Activated naive CD8-positive, alpha-beta T cell treated with anti-CD3 and anti-CD28 coated beads, Interleukin-2, amount 50 U/mL, for 24 hours (primary cell): ENCODE measurements around the gene TAF9.
"Not testable (repeated sequence)": the region's sequence is repeated elsewhere in the genome, so short reads cannot be mapped to it uniquely, and the experiment has no call there.

ENCODE experiments used
- ATAC-seq: fragments of 150-1000 bp; cut with Tn5 transposase; one replicate; pipeline ENCODE4 v1.10.0; 2021
- DNase-seq: peaks from one replicate; pipeline ENCODE4 v3.0.0; 2021
- H3K27ac Mint-ChIP-seq: one replicate; pipeline ENCODE4 v1.8.0; 2021; ENCODE audit warnings: mild to moderate bottlenecking, mixed read lengths
- H3K27me3 Mint-ChIP-seq: one replicate; pipeline ENCODE4 v1.8.0; 2021; ENCODE audit warnings: mixed read lengths
- H3K36me3 Mint-ChIP-seq: one replicate; pipeline ENCODE4 v1.8.0; 2021; ENCODE audit warnings: low read depth, mixed read lengths
- H3K4me1 Mint-ChIP-seq: one replicate; pipeline ENCODE4 v1.8.0; 2021; ENCODE audit warnings: mixed read lengths
- H3K4me3 Mint-ChIP-seq: one replicate; pipeline ENCODE4 v1.8.0; 2021; ENCODE audit warnings: mild to moderate bottlenecking, moderate library complexity, mixed read lengths
- H3K9me3 Mint-ChIP-seq: one replicate; pipeline ENCODE4 v1.8.0; 2021; ENCODE audit warnings: mixed read lengths

The TAF9 gene, protein sequence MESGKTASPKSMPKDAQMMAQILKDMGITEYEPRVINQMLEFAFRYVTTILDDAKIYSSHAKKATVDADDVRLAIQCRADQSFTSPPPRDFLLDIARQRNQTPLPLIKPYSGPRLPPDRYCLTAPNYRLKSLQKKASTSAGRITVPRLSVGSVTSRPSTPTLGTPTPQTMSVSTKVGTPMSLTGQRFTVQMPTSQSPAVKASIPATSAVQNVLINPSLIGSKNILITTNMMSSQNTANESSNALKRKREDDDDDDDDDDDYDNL

DNA sequence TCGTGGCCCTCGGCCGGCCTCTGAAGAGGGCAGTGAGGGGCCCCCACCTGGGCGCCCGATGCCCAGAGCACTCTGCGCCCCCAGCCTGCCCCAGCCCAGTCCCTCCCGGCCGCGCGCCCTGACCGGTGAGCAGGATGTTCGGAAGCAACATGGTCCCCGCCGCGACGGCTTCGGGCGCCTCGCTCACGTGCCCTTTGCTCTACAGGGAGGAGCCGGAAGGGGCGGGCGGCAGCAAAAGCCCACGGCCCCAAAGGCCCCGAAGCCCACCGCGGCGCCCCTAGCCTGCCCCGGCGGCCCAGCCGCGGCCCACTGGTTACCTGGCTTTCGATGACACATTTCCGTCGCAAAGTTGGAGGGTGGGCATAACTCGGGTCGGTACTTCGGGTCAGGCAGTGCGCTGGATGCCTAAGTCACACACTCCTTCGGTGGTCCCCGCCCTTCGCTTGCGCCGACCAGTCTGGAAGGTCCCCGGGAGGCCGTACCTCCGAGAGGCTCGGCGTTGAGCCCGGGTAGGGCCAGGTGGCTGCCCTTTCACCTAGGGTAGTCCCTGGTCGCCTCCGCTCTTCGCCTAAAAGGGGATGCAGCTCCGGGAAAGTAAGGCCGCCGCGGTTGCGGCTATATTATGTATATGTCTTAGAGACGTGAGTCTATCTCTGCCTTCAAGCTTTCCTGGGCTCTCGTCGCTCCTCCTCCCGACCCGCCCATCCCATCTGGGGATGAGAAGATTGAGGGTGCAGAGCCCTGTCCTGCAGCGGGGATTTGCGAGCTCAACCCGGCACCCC, at the start of gene TAF9, which contains the start of the genes AK6 and RAD17:
Gene TAF9, minus strand, starts transcription at position 181 of the 782 bp plus-strand sequence. CDS start 3,783 bp downstream, outside the sequence.
Gene AK6, minus strand, starts transcription at position 181 of the 782 bp plus-strand sequence. Its CDS starts 30 bp downstream, at position 151.
Gene RAD17, plus strand, starts transcription at position 479 of the 782 bp plus-strand sequence. CDS start 2,391 bp downstream, outside the sequence.
- peak; percentile 95 for DNase-seq
- peak within 1 kb of the TSS; percentile 99 for H3K4me3 Mint-ChIP-seq
- H3K27me3 Mint-ChIP-seq, result no peaks in the 10 kb centered on the region
- H3K36me3 Mint-ChIP-seq, result peaks cover 35% of the 10 kb centered on the region
- peak within 1 kb of the TSS; percentile 98 for H3K27ac Mint-ChIP-seq
- peaks cover 46% of the 10 kb centered on the region for H3K4me1 Mint-ChIP-seq
- ATAC-seq, result peak; percentile 96
- no peaks in the 10 kb centered on the region for H3K9me3 Mint-ChIP-seq

DNA sequence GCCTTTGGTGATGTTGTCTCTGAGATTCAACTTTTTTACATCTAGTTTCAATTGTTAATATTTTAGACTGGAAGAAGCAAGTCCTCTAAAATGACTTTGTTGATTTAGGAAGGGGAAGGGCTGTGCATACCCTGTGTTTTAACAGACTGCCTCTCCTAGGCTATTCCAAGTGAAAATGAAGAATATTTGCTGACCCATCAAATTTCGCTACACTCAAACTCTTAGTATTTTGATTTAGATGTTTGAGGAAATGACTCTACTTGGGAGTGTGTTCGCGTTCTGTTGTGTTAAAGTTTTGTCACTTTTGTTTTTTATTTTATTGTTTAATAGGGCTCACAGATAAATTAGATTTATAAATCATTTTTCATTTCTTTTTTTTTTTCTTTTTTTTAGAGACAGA, 49.2 kb upstream of the TAF9 start:
- no peak for ATAC-seq
- no peaks in the 10 kb centered on the region for H3K27me3 Mint-ChIP-seq
- no peak for DNase-seq
- H3K36me3 Mint-ChIP-seq, result peaks cover 17% of the 10 kb centered on the region
- H3K4me1 Mint-ChIP-seq, result peaks cover 5% of the 10 kb centered on the region
- H3K9me3 Mint-ChIP-seq, result no peaks in the 10 kb centered on the region
- no peak overlapping the region for H3K4me3 Mint-ChIP-seq
- no peak overlapping the region for H3K27ac Mint-ChIP-seq

DNA sequence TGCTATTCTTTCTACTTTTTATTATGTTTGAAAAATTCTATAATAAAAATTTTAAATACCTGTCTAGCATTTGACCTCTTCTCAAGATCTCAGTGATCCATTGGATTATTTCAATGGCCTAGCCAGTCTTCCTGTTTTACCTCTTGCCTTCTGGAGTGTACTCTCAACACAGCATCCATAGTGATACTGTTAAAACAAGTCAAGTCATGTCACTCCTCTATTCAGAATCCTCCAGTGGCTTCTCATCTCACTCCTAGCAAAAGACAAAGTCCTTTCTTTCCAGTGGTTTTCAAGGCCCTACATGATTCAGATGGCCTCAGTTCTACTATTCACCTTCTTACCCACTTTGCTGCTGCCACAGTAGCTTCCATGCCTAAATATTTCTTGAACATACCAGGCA, 47.4 kb upstream of the TAF9 start:
- no peaks in the 10 kb centered on the region for H3K27me3 Mint-ChIP-seq
- H3K4me3 Mint-ChIP-seq, result no peak overlapping the region
- H3K4me1 Mint-ChIP-seq, result peaks cover 5% of the 10 kb centered on the region
- no peak overlapping the region for H3K27ac Mint-ChIP-seq
- no peaks in the 10 kb centered on the region for H3K9me3 Mint-ChIP-seq
- no peak for ATAC-seq
- no peak for DNase-seq
- peaks cover 22% of the 10 kb centered on the region for H3K36me3 Mint-ChIP-seq

DNA sequence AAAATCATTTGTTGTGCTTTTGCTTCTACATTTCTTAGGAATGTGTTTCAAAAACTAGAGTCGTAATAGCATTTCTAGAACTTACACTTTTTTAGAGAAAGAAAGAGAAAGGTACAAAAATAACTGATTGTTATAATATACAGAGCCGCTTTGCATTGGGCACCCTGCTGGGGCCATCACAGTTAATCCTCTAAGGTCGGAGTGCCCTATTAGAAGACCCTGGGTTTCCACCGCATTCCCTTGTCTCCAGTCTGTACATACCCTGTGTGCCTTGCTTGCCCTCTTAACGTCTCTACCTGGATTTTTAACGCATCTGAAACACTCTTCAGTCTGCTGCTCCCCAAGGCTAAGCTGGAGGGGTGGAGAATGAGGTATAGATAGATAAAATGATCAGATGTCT, 46.9 kb upstream of the TAF9 start:
- no peak overlapping the region for H3K27ac Mint-ChIP-seq
- peaks cover 5% of the 10 kb centered on the region for H3K4me1 Mint-ChIP-seq
- no peak for DNase-seq
- H3K36me3 Mint-ChIP-seq, result peaks cover 26% of the 10 kb centered on the region
- ATAC-seq, result no peak
- H3K9me3 Mint-ChIP-seq, result no peaks in the 10 kb centered on the region
- H3K27me3 Mint-ChIP-seq, result no peaks in the 10 kb centered on the region
- no peak overlapping the region for H3K4me3 Mint-ChIP-seq

DNA sequence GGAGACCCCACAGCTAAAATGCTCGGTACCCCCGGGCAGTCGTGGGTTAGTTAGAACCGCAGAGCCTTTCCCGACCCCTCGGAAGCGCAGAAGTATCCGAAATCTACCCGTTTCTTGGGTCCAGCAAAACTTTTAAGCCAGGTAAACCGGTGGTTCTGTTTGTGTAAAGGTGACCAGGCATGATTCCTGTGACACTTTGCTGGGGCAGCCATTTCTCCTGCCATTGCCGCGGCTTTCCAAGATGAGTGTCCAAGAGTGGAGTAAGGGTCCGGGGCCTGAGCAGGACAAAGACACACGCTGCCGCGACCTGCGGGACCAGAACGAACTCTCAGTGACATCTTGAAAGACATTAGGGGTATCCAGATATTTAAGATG, 46.3 kb upstream of the TAF9 start:
- no peak for ATAC-seq
- no peak overlapping the region for H3K27ac Mint-ChIP-seq
- no peak for DNase-seq

DNA sequence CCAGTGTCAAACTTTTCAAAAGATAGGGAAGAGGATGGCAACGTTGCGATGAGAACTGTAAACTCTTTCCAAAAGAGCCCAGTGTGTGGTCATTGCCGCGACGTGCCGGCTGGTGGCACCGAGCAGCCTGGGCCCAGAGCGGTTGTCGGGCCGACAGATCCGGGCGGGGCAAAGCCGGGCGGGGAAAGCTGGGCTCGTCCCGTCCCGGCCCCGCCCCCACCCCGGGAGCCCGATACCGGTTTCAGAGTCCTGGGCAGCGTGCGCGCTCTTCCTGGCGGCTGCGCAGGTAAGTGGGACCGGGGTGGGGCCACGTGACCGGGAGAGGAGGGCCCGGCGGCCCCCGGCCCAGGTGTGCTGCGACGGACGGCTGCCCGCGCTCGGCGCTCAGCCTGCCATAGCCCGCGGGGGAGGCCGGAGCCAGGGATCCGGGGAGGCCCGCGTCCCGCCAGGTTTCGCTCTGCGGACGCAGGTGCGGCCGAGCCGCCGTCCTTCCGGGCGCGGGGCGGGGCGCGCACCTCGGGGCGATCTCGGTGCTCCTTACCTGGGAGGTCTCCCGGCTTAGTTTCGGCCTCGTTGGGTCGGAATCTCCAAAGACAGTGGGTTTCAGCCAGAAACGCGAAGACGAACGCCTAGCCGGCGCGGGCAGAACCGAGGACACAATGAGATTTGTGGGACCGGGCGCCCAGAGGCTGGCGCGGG, 45.7 kb upstream of the TAF9 start, which contains the start of gene MARVELD2:
Gene MARVELD2, plus strand, starts transcription at position 232 of the 699 bp plus-strand sequence. CDS start 4,270 bp downstream, outside the sequence.
- peak within 1 kb of the TSS; percentile 45 for H3K4me3 Mint-ChIP-seq
- DNase-seq, result peak; percentile 46
- H3K36me3 Mint-ChIP-seq, result peaks cover 26% of the 10 kb centered on the region
- peaks cover 5% of the 10 kb centered on the region for H3K4me1 Mint-ChIP-seq
- no peaks in the 10 kb centered on the region for H3K27me3 Mint-ChIP-seq
- peak; percentile 87 for ATAC-seq
- H3K27ac Mint-ChIP-seq, result no peak within 1 kb of the TSS
- H3K9me3 Mint-ChIP-seq, result no peaks in the 10 kb centered on the region

More for the DNA sequence above, 46.3 kb upstream of the TAF9 start:
- no peaks in the 10 kb centered on the region for H3K27me3 Mint-ChIP-seq
- no peaks in the 10 kb centered on the region for H3K9me3 Mint-ChIP-seq
- peaks cover 26% of the 10 kb centered on the region for H3K36me3 Mint-ChIP-seq
- H3K4me3 Mint-ChIP-seq, result peak overlapping the region; percentile 22
- H3K4me1 Mint-ChIP-seq, result peaks cover 5% of the 10 kb centered on the region

DNA sequence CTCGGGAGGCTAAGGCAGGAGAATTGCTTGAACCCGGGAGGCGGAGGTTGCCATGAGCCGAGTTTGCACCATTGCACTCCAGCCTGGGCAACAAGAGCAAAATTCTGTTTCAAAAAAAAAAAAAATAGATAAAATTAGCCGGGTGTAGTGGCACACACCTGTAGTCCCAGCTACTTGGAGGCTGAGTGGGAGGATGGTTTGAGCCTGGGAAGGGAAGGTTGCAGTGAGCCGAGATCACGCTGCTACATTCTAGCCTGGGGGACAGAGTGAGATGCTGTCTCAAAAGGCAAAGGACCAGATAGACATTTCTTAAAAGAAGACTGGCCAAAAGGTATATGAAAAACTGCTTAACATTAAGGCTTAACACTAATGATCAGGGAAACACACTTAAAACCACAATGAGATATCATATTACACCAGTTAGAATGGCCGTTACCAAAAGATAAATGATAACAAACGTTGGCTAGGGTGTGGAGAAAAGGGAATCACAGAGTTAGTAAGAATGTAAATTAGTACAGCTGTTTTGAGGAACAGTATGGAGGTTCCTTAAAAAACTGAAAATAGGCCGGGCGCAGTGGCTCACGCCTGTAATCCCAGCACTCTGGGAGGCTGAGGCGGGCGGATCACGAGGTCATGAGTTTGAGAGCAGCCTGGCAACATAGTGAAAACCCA, 35.5 kb upstream of the TAF9 start:
- Mint-ChIP-seq H3K27ac (no peak overlapping the region), H3K36me3 (peaks cover 37% of the 10 kb centered on the region), H3K27me3 (no peaks in the 10 kb centered on the region), H3K4me1 (no peaks in the 10 kb centered on the region), H3K9me3 (no peaks in the 10 kb centered on the region), H3K4me3 (no peak overlapping the region)
- DNase-seq (no peak), ATAC-seq (no peak)

DNA sequence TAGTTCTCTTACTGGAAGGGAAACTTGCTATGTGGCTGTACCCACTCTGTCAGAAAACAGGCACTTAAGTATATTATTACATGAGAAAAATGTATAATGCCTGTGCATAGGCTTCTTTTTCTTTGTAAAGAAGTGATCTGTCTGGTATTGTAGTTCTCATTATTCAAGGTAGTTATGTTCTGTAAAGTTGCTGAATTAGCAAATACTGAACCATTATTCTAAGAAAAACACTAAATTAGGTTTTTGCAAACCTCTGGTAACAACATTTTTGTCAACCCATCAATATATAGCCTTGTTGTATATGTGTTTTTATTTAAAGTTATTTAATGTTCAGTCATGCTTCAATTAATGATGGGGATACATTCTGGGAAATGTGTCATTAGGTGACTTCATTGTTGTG, 9.1 kb upstream of the TAF9 start:
- no peak for ATAC-seq
- no peak overlapping the region for H3K27ac Mint-ChIP-seq
- H3K4me1 Mint-ChIP-seq, result no peaks in the 10 kb centered on the region
- no peak for DNase-seq
- H3K27me3 Mint-ChIP-seq, result no peaks in the 10 kb centered on the region
- no peaks in the 10 kb centered on the region for H3K9me3 Mint-ChIP-seq
- no peak overlapping the region for H3K4me3 Mint-ChIP-seq
- peaks cover 20% of the 10 kb centered on the region for H3K36me3 Mint-ChIP-seq

DNA sequence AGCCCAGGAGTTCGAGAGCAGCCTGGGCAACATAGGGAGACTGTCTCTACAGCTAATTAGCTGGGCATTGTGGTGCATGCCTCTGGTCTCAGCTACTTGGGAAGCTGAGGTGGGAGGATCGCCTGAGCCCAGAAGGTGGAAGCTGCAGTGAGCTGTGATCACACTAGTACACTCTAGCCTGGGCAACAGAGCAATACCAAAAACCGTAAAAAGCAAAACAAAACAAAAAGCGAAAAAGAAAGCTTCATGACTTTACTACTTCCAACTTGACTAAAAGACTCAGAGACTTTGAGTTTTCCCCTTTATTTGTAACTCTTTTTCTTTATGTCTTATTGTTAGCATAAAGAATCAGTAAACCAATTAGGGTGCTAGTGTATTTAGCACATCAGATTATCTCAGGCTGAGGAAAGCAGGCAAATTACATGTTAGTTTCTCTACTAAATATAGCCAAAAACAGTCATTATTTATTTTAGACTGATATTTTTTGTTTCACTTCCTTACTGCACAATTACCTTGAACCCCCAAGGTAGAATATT, 5.7 kb upstream of the TAF9 start:
- peaks cover 11% of the 10 kb centered on the region for H3K36me3 Mint-ChIP-seq
- H3K9me3 Mint-ChIP-seq, result no peaks in the 10 kb centered on the region
- no peak overlapping the region for H3K4me3 Mint-ChIP-seq
- no peak for ATAC-seq
- no peaks in the 10 kb centered on the region for H3K27me3 Mint-ChIP-seq
- no peak for DNase-seq
- H3K4me1 Mint-ChIP-seq, result peaks cover 14% of the 10 kb centered on the region
- H3K27ac Mint-ChIP-seq, result no peak overlapping the region

DNA sequence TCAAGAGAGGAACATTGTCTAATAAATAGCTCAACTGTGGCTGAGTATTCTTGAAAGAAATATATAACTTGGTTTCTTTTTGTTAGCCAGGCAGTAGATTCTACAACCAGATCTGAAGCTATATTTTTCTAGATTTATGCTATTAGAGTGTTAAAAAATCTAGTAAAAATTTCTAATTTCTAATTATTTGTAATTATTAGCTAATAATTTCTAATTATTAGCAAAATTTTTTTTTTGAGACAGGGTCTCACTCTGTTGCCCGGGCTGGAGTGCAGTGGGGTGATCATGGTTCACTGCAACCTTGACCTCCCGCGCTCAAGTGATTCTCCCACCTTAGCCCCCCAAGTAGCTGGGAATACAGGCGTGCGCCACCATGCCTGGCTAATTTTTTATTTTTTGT, 3.1 kb upstream of the TAF9 start:
- DNase-seq (no peak), ATAC-seq (no peak)
- H3K4me3 Mint-ChIP-seq, result no peak overlapping the region
- no peaks in the 10 kb centered on the region for H3K27me3 Mint-ChIP-seq
- no peak overlapping the region for H3K27ac Mint-ChIP-seq
- no peaks in the 10 kb centered on the region for H3K9me3 Mint-ChIP-seq
- peaks cover 23% of the 10 kb centered on the region for H3K36me3 Mint-ChIP-seq
- peaks cover 27% of the 10 kb centered on the region for H3K4me1 Mint-ChIP-seq

DNA sequence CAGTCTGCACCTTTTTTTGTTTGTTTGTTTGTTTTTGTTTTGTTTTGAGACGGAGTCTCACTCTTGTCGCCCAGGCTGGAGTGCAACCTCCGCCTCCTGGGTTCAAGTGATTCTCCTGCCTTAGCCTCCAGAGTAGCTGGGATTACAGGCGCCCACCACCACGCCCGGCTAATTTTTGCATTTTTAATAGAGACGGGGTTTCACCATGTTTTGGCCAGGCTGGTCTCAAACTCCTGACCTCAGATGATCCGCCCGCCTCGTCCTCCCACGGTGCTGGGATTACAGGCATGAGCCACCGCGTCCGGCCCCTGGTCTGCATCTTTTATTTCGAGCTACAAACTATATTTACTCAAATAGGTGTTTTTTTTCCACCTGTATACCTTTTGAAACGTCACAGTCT, 1.0 kb upstream of the TAF9 start:
- Mint-ChIP-seq H3K4me3 (peak overlapping the region; percentile 99), H3K4me1 (peaks cover 39% of the 10 kb centered on the region), H3K36me3 (peaks cover 31% of the 10 kb centered on the region), H3K27ac (peak overlapping the region; percentile 95)
- H3K27me3 Mint-ChIP-seq, H3K9me3 Mint-ChIP-seq, ATAC-seq: not testable (repeated sequence)
- peak; percentile 28 for DNase-seq

DNA sequence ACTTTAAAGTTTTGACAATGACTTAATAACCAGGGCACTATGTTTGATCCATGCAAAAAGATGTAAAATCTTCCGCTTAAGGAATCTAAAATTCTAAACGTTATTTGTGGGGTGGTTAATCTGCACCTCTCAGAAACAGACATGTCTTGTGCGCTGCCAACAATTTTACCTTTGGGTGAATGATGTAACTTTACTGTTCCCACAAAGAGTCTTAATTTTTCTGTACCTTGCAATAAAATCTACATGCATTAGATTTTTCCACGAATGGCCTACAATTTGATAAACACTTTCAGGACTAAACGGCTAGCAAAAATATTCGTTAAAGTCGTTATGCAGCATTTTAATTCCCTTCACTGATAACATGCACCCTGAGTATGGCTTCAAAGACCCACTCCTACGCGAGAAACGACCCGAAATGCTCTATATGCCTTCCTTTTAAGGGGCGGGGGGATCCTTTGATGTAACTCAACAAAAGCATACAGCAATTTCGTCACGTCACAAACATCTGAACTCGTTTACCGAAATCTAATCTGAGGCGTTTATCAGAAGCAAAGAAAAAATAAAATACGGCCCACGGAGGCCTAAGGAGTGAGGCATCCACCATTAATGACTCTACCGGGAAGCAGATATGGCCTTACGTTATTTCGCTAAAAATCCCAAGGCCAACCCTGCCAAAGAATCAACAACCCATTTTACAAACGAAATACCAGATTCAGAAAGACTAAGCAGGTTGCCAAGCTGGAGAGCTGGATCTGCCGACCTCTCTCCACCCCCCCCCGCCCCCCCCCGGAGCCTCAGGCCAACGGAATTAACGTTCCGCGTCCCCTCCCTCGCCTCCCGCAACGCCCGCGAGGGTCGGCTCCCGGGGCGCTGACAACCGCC, 621 bp downstream of the TAF9 start:
- DNase-seq (peak; percentile 19), ATAC-seq (no peak)
- H3K4me3 Mint-ChIP-seq, result peak overlapping the region; percentile 99
- peak overlapping the region; percentile 98 for H3K27ac Mint-ChIP-seq
- H3K27me3 Mint-ChIP-seq, result no peaks in the 10 kb centered on the region
- H3K9me3 Mint-ChIP-seq, result no peaks in the 10 kb centered on the region
- H3K36me3 Mint-ChIP-seq, result peaks cover 40% of the 10 kb centered on the region
- peaks cover 46% of the 10 kb centered on the region for H3K4me1 Mint-ChIP-seq

DNA sequence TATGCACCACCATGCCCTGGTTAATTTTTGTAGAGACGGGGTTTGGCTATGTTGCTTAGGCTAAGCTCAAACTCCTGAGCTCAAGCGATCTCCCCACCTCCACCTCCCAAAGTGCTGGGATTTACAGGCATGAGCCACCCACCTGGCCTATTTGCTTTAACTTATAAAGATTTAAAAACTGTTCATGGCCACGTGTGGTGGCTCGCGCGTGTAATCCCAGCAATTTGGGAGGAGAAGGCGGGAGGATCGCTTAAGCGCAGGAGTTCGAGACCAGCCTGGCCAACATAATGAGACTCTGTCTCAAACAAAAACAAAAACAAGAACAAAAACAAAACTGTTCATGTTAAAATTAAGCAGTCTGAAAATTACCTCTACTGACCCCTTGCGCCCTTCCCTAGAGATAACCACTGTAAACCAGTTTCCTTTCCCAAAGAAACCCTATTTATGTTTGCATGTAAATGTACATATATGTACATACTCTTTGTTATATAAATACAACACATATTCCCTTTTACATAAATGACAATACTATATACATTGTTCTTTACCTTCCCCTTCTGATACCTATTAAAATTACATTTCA, 1.5 kb downstream of the TAF9 start:
- no peak for ATAC-seq
- DNase-seq, result no peak
- H3K27me3 Mint-ChIP-seq, result no peaks in the 10 kb centered on the region
- H3K27ac Mint-ChIP-seq, result peak overlapping the region; percentile 98
- peaks cover 46% of the 10 kb centered on the region for H3K4me1 Mint-ChIP-seq
- H3K9me3 Mint-ChIP-seq, result no peaks in the 10 kb centered on the region
- peak overlapping the region; percentile 99 for H3K4me3 Mint-ChIP-seq
- H3K36me3 Mint-ChIP-seq, result peaks cover 46% of the 10 kb centered on the region
